ENCODE results near the gene ACE2.

Gene ACE2

DNA sequence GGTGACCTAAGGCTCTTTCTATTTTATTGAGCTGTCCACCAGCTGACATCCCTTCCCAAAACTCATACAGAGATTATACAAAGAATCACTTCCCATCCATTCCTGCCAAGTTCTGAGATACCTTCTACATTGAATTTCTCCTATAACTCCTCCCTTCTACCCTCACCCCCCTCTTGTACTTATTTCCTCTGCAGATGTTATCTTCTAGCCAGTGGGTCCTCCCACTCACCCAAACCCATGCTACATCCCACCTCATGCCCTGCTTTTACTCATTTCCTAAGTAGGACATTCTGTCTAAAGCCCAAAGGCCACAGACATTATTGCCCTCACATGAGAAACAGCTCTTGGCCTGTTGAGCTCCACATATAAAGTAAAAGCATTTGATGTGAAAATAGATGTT lies 71.6 kb downstream of the ACE2 start:
- Histone ChIP-seq H3K4me3 (ENCODE audit: low read depth, low read length) (no peak overlapping the region), H3K9me3 (ENCODE audit: control insufficient read depth, insufficient read depth, low read length) (no peaks in the 10 kb centered on the region), H3K9ac (ENCODE audit: low read depth, low read length) (no peak overlapping the region), H3K4me1 (ENCODE audit: control insufficient read depth, insufficient read depth, low read length) (no peaks in the 10 kb centered on the region), H3K27me3 (ENCODE audit: control insufficient read depth, insufficient read depth, low read length) (no peaks in the 10 kb centered on the region), H3K36me3 (ENCODE audit: control insufficient read depth, insufficient read depth, low read length) (no peaks in the 10 kb centered on the region)

DNA sequence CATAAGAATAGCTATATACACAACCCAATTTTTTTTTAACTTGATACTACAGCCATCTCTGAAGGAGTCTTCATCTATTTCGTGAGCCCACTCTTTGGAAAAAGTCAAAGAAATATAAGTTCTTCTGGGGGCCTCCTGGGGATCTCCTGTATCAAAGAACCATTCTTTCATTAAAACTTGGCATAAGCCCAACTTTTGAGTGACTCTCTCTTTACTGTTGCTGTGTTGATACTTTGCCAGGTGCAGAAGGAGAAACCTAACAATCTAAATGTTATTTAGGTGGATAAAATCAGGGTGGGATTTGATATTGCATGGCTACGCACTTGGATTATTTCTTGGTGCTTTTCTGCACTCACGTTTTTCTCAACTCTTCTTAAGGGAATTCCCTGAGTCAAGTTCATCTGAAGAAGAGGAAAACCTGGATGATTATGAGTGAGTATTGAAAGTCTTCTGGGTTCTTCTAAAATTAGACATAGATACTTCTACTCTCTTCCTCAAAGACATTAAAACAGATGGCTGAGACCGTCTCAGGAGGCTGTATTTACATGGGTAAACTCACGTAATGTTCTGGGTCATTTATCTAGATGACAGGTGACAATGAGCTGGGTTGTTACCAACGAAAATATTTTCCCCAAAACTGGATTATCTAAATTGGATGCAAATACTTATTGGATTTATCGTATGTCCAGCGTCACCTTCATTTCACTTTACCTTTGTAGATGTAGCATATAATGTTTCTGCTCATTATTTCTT lies 74.9 kb downstream of the ACE2 start:
- no peak overlapping the region for H3K9ac ChIP-seq (ENCODE audit: low read depth, low read length)
- no peaks in the 10 kb centered on the region for H3K4me1 ChIP-seq (ENCODE audit: control insufficient read depth, insufficient read depth, low read length)
- H3K27me3 ChIP-seq (ENCODE audit: control insufficient read depth, insufficient read depth, low read length), result no peaks in the 10 kb centered on the region
- no peaks in the 10 kb centered on the region for H3K36me3 ChIP-seq (ENCODE audit: control insufficient read depth, insufficient read depth, low read length)
- no peaks in the 10 kb centered on the region for H3K9me3 ChIP-seq (ENCODE audit: control insufficient read depth, insufficient read depth, low read length)
- no peak overlapping the region for H3K4me3 ChIP-seq (ENCODE audit: low read depth, low read length)

GRCh38 chrX:15524417-15524816 lies 76.3 kb downstream of the ACE2 start:
- no peaks in the 10 kb centered on the region for H3K4me1 ChIP-seq (ENCODE audit: control insufficient read depth, insufficient read depth, low read length)
- no peaks in the 10 kb centered on the region for H3K9me3 ChIP-seq (ENCODE audit: control insufficient read depth, insufficient read depth, low read length)
- H3K4me3 ChIP-seq (ENCODE audit: low read depth, low read length), result no peak overlapping the region
- no peaks in the 10 kb centered on the region for H3K36me3 ChIP-seq (ENCODE audit: control insufficient read depth, insufficient read depth, low read length)
- no peak overlapping the region for H3K9ac ChIP-seq (ENCODE audit: low read depth, low read length)
- no peaks in the 10 kb centered on the region for H3K27me3 ChIP-seq (ENCODE audit: control insufficient read depth, insufficient read depth, low read length)

- no peak overlapping the region for H3K4me3 ChIP-seq (ENCODE audit: low read depth, low read length)
- H3K9me3 ChIP-seq (ENCODE audit: control insufficient read depth, insufficient read depth, low read length), result no peaks in the 10 kb centered on the region
- no peaks in the 10 kb centered on the region for H3K27me3 ChIP-seq (ENCODE audit: control insufficient read depth, insufficient read depth, low read length)
- H3K36me3 ChIP-seq (ENCODE audit: control insufficient read depth, insufficient read depth, low read length), result no peaks in the 10 kb centered on the region
- no peaks in the 10 kb centered on the region for H3K4me1 ChIP-seq (ENCODE audit: control insufficient read depth, insufficient read depth, low read length)
- no peak overlapping the region for H3K9ac ChIP-seq (ENCODE audit: low read depth, low read length)
Observed at GRCh38 chrX:15523088-15523487, 77.7 kb downstream of the ACE2 start.

- Histone ChIP-seq H3K4me1 (ENCODE audit: control insufficient read depth, insufficient read depth, low read length) (no peaks in the 10 kb centered on the region), H3K9ac (ENCODE audit: low read depth, low read length) (no peak overlapping the region), H3K4me3 (ENCODE audit: low read depth, low read length) (no peak overlapping the region), H3K9me3 (ENCODE audit: control insufficient read depth, insufficient read depth, low read length) (no peaks in the 10 kb centered on the region), H3K27me3 (ENCODE audit: control insufficient read depth, insufficient read depth, low read length) (no peaks in the 10 kb centered on the region), H3K36me3 (ENCODE audit: control insufficient read depth, insufficient read depth, low read length) (no peaks in the 10 kb centered on the region)
Observed at GRCh38 chrX:15522464-15522863, 78.3 kb downstream of the ACE2 start.

DNA sequence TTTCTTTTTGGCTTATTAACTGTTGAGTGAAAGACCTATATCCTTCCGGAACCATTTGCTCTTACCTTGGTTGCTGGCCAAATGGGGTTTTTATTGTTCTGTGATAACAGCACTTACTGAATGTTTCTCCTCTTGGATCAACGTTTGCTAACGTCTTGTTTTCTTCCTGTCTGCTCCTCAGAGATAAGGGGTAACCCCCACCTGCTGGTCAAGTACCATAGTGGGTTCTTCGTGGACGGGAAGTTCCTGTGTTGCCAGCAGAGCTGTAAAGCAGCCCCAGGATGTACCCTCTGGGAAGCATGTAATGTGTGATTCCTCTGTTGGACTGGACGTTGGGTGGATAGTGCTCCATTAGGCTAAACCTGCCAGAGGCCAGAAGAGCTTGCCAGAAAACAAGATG lies 84.8 kb downstream of the ACE2 start:
- Histone ChIP-seq H3K4me1 (ENCODE audit: control insufficient read depth, insufficient read depth, low read length) (no peaks in the 10 kb centered on the region), H3K9ac (ENCODE audit: low read depth, low read length) (no peak overlapping the region), H3K9me3 (ENCODE audit: control insufficient read depth, insufficient read depth, low read length) (no peaks in the 10 kb centered on the region), H3K4me3 (ENCODE audit: low read depth, low read length) (no peak overlapping the region), H3K27me3 (ENCODE audit: control insufficient read depth, insufficient read depth, low read length) (no peaks in the 10 kb centered on the region), H3K36me3 (ENCODE audit: control insufficient read depth, insufficient read depth, low read length) (no peaks in the 10 kb centered on the region)

DNA sequence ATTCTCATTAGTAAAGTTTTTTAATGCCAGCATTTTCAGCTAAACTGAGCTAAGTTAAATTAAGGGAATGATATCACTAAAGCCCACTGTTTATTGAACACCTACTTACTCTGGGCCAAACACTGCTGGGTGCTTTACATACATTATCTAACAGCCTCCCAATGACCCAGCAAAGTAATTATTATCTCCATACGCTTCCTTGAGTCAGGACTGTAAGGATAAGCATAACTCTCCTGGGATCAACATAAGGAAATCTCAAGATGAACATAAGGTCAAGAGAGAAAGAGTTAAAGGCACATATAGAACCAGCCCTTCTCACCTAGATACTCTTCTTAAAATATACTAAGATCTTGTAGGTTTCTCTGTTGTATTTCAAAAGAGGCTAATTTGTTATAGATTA lies 86.5 kb downstream of the ACE2 start:
- H3K36me3 ChIP-seq (ENCODE audit: control insufficient read depth, insufficient read depth, low read length), result no peaks in the 10 kb centered on the region
- no peaks in the 10 kb centered on the region for H3K27me3 ChIP-seq (ENCODE audit: control insufficient read depth, insufficient read depth, low read length)
- no peaks in the 10 kb centered on the region for H3K4me1 ChIP-seq (ENCODE audit: control insufficient read depth, insufficient read depth, low read length)

GRCh38 chrX:15512401-15512965 lies 88.3 kb downstream of the ACE2 start:
- Histone ChIP-seq H3K4me3 (ENCODE audit: low read depth, low read length) (no peak overlapping the region), H3K27me3 (ENCODE audit: control insufficient read depth, insufficient read depth, low read length) (no peaks in the 10 kb centered on the region), H3K4me1 (ENCODE audit: control insufficient read depth, insufficient read depth, low read length) (no peaks in the 10 kb centered on the region), H3K9me3 (ENCODE audit: control insufficient read depth, insufficient read depth, low read length) (no peaks in the 10 kb centered on the region), H3K9ac (ENCODE audit: low read depth, low read length) (no peak overlapping the region), H3K36me3 (ENCODE audit: control insufficient read depth, insufficient read depth, low read length) (no peaks in the 10 kb centered on the region)

More for the DNA sequence above, 86.5 kb downstream of the ACE2 start:
- no peaks in the 10 kb centered on the region for H3K9me3 ChIP-seq (ENCODE audit: control insufficient read depth, insufficient read depth, low read length)
- no peak overlapping the region for H3K4me3 ChIP-seq (ENCODE audit: low read depth, low read length)
- H3K9ac ChIP-seq (ENCODE audit: low read depth, low read length), result no peak overlapping the region

DNA sequence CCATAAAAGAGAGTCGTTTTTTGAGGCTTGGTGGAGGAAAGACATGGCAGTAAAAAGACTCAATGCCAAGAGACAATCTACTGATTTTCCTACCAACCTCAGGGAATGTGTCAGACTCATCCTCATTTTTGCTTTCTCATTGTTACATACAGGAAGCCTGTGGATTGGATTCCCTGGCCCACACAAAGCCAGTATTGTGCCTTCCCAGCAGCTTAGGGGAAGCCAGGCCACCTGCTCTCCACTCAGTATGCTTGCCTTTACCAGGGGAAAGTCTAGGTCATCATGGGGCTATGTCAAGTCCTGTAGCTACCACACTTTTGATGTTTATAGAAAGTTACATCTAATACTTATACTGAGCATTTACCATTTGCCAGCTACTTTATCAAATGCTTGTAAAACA lies 89.2 kb downstream of the ACE2 start:
- no peaks in the 10 kb centered on the region for H3K36me3 ChIP-seq (ENCODE audit: control insufficient read depth, insufficient read depth, low read length)

More for the DNA sequence above, 89.2 kb downstream of the ACE2 start:
- Histone ChIP-seq H3K4me1 (ENCODE audit: control insufficient read depth, insufficient read depth, low read length) (no peaks in the 10 kb centered on the region), H3K4me3 (ENCODE audit: low read depth, low read length) (no peak overlapping the region), H3K9ac (ENCODE audit: low read depth, low read length) (no peak overlapping the region), H3K9me3 (ENCODE audit: control insufficient read depth, insufficient read depth, low read length) (no peaks in the 10 kb centered on the region), H3K27me3 (ENCODE audit: control insufficient read depth, insufficient read depth, low read length) (no peaks in the 10 kb centered on the region)

All from iPS-15b (cell line).